ENCODE data around the gene OTOS. TPM values are rescaled to one million over a fixed set of nuclear protein-coding genes. Genes with fewer than 3 reads are reported as not detected.

The OTOS gene
- total RNA-seq, 2 experiments from 2014 or later, result not detected

- Mint-ChIP-seq H3K27ac (no peak overlapping the region), H3K4me1 (ENCODE audit: low read depth) (no peaks in the 10 kb centered on the region), H3K4me3 (no peak overlapping the region), H3K9me3 (no peaks in the 10 kb centered on the region), H3K27me3 (peaks cover 3% of the 10 kb centered on the region), H3K36me3 (ENCODE audit: low read depth) (no peaks in the 10 kb centered on the region)
- ChIA-PET CTCF (no interaction called here), POLR2A (no interaction called here)
- ATAC-seq (no peak), DNase-seq (no peak)
- intact Hi-C loops (cut with micrococcal nuclease), result no loop called here
- no peak for TF ChIP-seq CTCF (IDR thresholded peaks at IDR 0.05)
Measured at GRCh38 chr2:240168546-240169361, 28.3 kb upstream of the OTOS start.

- Mint-ChIP-seq H3K4me1 (ENCODE audit: low read depth) (no peaks in the 10 kb centered on the region), H3K27ac (no peak overlapping the region), H3K36me3 (ENCODE audit: low read depth) (no peaks in the 10 kb centered on the region), H3K27me3 (peaks cover 3% of the 10 kb centered on the region), H3K4me3 (no peak overlapping the region), H3K9me3 (no peaks in the 10 kb centered on the region)
- intact Hi-C loops (cut with micrococcal nuclease), result no loop called here
- ChIA-PET CTCF (no interaction called here), POLR2A (no interaction called here)
- no peak for DNase-seq
- no peak for ATAC-seq
- TF ChIP-seq CTCF (IDR thresholded peaks at IDR 0.05), result no peak
Measured at GRCh38 chr2:240168041-240168440, 27.6 kb upstream of the OTOS start.

GRCh38 chr2:240167588-240167880 is 27.1 kb upstream of the OTOS start:
- Mint-ChIP-seq H3K36me3 (ENCODE audit: low read depth) (no peaks in the 10 kb centered on the region), H3K27ac (no peak overlapping the region), H3K27me3 (peaks cover 6% of the 10 kb centered on the region), H3K9me3 (no peaks in the 10 kb centered on the region), H3K4me3 (no peak overlapping the region), H3K4me1 (ENCODE audit: low read depth) (no peaks in the 10 kb centered on the region)
- ChIA-PET POLR2A (no interaction called here), CTCF (no interaction called here)
- no peak for ATAC-seq
- intact Hi-C loops (cut with micrococcal nuclease), result no loop called here
- no peak for DNase-seq
- TF ChIP-seq CTCF (IDR thresholded peaks at IDR 0.05), result no peak

- H3K4me1 Mint-ChIP-seq (ENCODE audit: low read depth), result no peaks in the 10 kb centered on the region
- peaks cover 6% of the 10 kb centered on the region for H3K27me3 Mint-ChIP-seq
- no peak for ATAC-seq
- no peak for DNase-seq
- H3K9me3 Mint-ChIP-seq, result no peaks in the 10 kb centered on the region
- no peaks in the 10 kb centered on the region for H3K36me3 Mint-ChIP-seq (ENCODE audit: low read depth)
- CTCF ChIA-PET, result no interaction called here
- no peak overlapping the region for H3K27ac Mint-ChIP-seq
- intact Hi-C loops (cut with micrococcal nuclease), result no loop called here
- TF ChIP-seq CTCF (IDR thresholded peaks at IDR 0.05), result no peak
- no peak overlapping the region for H3K4me3 Mint-ChIP-seq
- POLR2A ChIA-PET, result no interaction called here
Measured at GRCh38 chr2:240166761-240167587, 26.5 kb upstream of the OTOS start.

GRCh38 chr2:240166191-240166590 is 25.7 kb upstream of the OTOS start:
- peaks cover 6% of the 10 kb centered on the region for H3K27me3 Mint-ChIP-seq
- no peaks in the 10 kb centered on the region for H3K36me3 Mint-ChIP-seq (ENCODE audit: low read depth)
- no peak overlapping the region for H3K4me3 Mint-ChIP-seq
- TF ChIP-seq CTCF (IDR thresholded peaks at IDR 0.05), result no peak
- no peak overlapping the region for H3K27ac Mint-ChIP-seq
- no peaks in the 10 kb centered on the region for H3K4me1 Mint-ChIP-seq (ENCODE audit: low read depth)
- DNase-seq (no peak), ATAC-seq (no peak)
- H3K9me3 Mint-ChIP-seq, result no peaks in the 10 kb centered on the region
- intact Hi-C loops (cut with micrococcal nuclease), result no loop called here
- CTCF ChIA-PET, result no interaction called here
- POLR2A ChIA-PET, result no interaction called here
